GM12801 (cell line): ENCODE results near the gene FHDC1.

Experiments used
- TF ChIP-seq, protein P1 (sequence below): IDR thresholded peaks from one replicate; pipeline ENCODE4 v1.5.1; 2011; ENCODE audit warnings: control low read depth; ENCODE audit not compliant: insufficient read length; ENCODE audit errors: extremely low read depth

The FHDC1 gene

DNA sequence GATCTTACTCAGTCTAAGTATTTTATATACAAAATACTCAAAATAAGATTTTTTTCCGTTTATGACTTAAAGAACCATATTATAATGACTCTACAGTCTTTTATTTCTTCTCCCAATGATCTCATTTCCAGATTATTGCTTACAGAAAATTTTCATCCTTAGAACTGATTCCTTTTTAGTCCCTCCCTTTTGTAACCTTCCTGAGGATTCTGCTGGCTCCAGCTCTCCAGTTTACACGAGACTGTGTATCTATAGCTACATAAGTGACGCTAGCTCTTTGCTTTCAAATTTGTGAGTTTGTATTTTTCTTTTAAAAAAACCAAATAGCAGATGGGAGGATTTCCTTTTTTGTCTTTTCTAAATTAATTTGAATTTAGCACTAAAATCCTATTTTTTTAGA lies 24.0 kb downstream of the FHDC1 start:
- TF ChIP-seq, protein P1, sequence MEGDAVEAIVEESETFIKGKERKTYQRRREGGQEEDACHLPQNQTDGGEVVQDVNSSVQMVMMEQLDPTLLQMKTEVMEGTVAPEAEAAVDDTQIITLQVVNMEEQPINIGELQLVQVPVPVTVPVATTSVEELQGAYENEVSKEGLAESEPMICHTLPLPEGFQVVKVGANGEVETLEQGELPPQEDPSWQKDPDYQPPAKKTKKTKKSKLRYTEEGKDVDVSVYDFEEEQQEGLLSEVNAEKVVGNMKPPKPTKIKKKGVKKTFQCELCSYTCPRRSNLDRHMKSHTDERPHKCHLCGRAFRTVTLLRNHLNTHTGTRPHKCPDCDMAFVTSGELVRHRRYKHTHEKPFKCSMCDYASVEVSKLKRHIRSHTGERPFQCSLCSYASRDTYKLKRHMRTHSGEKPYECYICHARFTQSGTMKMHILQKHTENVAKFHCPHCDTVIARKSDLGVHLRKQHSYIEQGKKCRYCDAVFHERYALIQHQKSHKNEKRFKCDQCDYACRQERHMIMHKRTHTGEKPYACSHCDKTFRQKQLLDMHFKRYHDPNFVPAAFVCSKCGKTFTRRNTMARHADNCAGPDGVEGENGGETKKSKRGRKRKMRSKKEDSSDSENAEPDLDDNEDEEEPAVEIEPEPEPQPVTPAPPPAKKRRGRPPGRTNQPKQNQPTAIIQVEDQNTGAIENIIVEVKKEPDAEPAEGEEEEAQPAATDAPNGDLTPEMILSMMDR: no peak

DNA sequence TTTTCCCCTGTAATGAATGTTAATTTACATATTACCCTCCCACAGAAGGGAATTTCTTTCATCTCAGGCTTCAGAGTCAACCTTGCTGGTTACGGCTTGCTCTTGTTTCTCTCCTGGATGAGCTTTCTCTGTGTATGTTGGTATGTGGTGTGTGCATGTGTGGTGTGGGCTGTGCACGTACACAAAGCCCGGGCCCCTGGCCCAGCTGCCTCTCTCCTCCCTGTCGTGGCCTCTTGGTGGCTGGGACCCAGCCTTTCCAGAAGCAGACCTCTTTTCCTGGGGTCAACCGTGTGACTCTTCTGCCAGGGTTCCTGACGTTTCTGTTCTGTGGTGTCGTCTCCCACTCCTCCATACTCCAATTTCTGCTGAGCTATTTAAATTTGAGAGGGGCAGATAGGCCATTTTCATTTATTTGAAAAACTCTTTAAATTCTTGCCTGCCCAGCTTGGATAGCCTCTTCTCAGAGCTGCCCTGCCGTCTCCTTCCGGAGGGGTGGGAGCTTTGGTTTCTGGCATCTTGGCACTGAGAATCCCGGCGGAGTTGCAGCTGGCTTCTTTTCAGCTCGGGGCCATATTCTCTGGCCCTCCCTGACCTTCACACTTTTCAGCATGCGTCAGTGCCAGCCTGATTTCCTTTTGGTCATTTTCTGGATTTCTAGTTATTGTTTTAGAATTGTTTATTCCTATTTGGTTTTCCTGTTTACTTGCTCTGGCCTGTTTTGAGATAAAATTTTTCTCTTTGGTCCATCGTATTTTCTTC lies 25.1 kb downstream of the FHDC1 start:
- TF ChIP-seq, protein P1: no peak

DNA sequence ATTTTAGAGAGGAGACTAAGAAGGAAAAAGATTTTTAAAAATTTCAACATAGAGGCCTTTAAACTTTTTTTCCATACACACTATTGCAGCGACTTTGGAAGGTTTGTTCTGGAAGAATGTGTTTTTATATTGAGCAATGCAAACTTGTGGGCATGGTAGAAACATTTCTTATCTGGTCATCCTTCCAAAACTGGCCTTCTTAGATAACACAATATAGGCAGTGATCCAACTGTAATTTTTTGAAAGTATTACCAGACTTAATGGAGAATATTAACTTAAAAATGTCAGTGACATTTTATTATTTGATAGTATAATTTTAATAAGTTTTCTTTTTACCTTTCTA lies 25.6 kb downstream of the FHDC1 start:
- TF ChIP-seq, protein P1: no peak

DNA sequence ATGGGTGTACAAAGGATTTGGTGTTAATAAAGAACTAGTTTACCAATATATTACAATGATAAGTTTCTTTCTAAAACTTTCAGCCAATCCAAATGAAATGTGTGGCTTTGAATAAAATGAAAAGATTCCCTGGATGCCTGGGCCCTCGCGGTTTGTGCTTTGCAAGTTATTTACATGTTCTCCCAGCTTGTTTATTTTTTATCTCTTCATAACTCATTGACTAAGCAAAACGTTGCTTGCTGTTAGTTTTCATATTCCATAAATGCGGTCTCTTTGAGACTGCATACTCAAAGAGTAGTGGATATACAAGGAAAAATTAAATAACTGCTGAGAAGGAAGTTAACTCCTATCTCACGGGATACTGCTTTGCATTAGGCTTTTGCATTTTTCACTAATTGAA lies 26.0 kb downstream of the FHDC1 start:
- TF ChIP-seq, protein P1: no peak

DNA sequence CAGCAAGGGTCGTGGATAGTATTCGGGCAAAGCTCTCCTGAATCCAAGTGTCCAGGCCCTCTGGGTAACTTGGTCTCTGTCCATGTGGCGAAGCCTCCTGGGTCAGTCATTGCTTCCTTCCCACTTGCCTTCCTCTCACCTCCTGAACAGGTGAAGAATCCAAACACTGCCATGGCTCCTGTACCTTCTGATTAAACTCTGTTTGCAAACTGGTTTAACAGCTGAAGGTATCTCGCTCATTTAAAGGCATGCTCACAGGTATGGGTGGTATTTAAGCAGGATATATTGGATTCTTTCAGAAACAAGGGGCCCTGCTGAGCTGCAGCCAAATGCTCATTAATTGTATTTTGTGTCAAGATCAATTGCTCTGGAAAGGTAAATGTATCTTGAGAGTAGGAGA lies 28.2 kb downstream of the FHDC1 start:
- TF ChIP-seq, protein P1: no peak

DNA sequence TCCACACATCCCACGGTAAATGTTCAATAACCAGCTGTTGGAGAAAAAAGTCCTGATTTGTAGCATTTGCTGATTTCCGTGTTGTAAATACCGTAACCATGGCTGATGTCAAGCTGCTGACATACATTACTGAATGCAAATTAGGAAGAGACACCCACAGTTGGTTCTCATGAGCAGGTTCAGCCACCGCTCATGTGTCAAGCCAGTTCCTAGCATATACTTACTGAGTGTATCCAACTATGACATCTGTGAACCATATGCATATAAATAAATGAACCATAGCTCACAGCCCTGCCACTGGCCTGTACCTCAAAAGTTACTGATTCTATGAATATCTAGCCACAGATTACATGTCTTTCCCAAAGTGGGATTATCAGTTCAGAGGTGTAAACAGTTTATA lies 29.5 kb downstream of the FHDC1 start:
- TF ChIP-seq, protein P1: no peak

DNA sequence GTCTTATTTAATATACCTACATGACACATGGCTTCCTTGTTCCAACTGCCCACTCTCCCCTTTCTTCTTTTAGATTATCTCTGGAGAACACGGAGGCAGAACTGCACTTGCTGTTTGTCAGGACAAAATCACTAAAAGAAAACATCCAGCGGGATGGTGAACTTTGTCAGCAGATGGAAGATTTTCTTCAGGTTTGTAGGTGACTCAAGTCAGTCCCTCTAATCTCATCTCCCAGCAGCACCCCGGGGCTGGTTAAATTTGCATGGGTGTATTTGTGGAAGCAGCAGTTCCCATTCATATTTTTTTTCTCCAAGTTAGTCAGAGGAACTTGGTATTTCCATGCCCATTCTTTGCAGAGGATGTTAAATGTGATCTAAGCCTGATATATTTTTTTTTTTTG lies 31.8 kb downstream of the FHDC1 start:
- TF ChIP-seq, protein P1: no peak
